ENCODE data around the gene ENOX1.

Gene ENOX1

DNA sequence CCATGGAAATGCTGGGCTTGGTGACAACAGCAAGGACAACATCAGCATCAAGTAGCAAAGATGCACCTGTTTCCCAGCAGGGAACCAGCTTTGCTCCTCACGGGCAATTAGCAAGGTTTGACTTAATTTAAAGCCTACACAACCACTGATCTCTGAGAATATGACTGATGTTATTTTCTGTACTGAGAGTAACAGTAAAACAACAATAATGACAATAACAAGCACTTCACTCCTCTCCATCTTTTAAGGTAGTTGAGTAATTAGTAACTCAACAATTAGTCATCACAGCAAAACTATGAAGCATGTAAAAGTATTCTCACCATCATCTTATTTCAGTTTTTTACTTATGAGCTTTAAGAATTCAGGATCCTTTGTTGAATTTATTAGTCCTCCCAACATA is 37.3 kb downstream of the ENOX1 start:
- no peak for TF ChIP-seq ZFX (IDR thresholded peaks at IDR 0.05; ENCODE audit: borderline replicate concordance)
- TF ChIP-seq, protein P1, sequence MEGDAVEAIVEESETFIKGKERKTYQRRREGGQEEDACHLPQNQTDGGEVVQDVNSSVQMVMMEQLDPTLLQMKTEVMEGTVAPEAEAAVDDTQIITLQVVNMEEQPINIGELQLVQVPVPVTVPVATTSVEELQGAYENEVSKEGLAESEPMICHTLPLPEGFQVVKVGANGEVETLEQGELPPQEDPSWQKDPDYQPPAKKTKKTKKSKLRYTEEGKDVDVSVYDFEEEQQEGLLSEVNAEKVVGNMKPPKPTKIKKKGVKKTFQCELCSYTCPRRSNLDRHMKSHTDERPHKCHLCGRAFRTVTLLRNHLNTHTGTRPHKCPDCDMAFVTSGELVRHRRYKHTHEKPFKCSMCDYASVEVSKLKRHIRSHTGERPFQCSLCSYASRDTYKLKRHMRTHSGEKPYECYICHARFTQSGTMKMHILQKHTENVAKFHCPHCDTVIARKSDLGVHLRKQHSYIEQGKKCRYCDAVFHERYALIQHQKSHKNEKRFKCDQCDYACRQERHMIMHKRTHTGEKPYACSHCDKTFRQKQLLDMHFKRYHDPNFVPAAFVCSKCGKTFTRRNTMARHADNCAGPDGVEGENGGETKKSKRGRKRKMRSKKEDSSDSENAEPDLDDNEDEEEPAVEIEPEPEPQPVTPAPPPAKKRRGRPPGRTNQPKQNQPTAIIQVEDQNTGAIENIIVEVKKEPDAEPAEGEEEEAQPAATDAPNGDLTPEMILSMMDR (IDR thresholded peaks at IDR 0.05) = no peak
- H3K27ac ChIP-seq = no peak overlapping the region

DNA sequence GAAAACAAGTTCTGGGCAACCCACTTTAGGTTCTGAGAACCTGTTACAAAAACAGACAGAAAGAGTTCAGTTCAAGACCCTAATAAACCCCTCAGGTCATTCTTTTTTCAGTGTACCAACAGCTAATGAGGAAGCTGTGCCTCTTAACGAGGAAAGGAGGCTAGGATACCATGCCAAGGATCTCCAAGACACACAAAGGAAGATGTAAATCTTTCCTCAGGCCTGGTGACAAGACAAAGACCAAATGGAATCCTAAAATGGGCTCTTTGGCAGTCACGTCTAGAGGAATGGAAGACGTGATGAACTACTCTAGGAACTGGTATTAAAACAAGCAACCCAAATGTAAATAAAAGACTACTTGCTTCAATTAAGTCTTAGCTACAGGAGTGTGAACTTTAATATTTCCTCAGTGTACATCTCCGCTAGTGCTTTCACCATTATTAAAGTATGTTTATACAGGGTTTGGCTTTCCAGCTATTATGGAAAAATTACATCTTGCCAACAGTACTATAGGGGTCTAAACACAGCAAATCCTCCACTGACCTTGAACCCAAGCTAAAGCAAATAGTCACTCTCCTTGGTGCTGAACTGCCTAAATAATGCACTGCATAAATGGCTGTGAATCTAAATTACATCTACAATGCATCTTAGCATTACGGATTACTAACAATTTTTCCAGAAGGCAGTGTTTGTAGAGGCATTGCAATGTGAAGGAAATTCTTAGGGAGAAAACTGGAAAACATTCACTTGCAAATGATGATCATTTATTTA is 42.3 kb downstream of the ENOX1 start:
- no peak overlapping the region for H3K27ac ChIP-seq
- TF ChIP-seq ZFX (IDR thresholded peaks at IDR 0.05; ENCODE audit: borderline replicate concordance) = no peak
- TF ChIP-seq, protein P1 (IDR thresholded peaks at IDR 0.05) = no peak

DNA sequence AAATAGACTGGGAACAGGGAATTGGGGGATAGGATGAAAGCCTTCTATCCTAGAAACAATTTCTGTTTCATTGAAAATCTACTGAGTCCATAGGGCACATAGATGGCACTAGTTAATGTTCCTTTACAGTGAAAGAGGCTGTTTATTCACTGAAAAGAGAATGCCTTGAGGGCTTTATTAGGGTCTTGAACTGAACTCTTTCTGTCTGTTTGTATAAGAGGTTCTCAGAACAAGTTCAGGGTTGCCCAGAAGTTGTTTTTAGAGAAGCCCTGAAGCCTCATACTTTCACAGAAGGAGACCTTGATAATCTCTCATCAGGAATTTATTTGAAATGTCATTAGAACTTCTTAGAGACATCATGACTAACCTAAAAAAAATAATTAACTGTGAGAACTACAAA is 43.9 kb downstream of the ENOX1 start:
- H3K27ac ChIP-seq = no peak overlapping the region
- TF ChIP-seq, protein P1 (IDR thresholded peaks at IDR 0.05) = no peak
- no peak for TF ChIP-seq ZFX (IDR thresholded peaks at IDR 0.05; ENCODE audit: borderline replicate concordance)

DNA sequence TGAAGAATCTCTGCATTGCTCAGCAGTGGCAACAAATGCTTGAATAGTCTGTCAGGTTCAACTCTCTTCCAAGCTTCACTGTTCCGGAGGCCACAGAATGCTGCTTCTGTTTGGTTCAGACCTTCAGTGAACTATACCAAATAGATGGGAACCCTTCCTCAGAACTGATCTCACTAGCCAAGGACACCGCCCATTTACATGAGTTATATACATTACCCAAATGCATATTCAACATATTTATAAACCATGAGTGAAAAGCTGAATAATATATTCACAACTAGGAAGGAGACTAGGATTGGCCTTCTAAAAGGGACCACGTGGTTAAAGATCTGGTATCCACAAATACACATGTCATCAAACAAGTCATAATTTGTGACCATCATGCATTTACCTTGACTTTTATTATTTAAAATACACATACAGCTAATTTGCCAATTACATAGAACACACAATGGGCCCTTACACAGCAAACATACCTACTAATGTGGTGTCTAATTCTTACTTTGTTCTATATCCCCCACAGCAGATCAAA is 49.3 kb downstream of the ENOX1 start:
- TF ChIP-seq, protein P1 (IDR thresholded peaks at IDR 0.05) = no peak
- TF ChIP-seq ZFX (IDR thresholded peaks at IDR 0.05; ENCODE audit: borderline replicate concordance) = no peak

DNA sequence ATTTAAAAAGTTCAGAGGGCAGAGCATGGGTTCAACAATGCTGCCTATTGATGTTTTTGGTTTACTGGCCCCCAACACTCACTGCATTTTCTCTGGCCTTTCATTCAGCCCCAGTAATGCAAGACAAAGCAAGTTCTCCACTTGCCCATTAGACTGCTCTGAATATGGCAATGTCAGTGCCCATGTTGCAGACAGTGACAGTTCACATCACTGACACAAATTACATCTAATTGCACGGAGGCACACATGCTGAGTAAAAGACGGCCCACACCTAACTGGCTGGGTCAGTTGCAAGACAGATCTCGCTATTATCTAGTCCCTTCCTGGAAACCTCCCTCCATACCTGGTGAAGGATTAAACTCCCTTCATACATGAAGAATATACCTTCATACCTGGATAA is 54.0 kb downstream of the ENOX1 start:
- H3K27ac ChIP-seq = no peak overlapping the region
- TF ChIP-seq ZFX (IDR thresholded peaks at IDR 0.05; ENCODE audit: borderline replicate concordance) = no peak

More for the DNA sequence above, 49.3 kb downstream of the ENOX1 start:
- H3K27ac ChIP-seq = no peak overlapping the region

DNA sequence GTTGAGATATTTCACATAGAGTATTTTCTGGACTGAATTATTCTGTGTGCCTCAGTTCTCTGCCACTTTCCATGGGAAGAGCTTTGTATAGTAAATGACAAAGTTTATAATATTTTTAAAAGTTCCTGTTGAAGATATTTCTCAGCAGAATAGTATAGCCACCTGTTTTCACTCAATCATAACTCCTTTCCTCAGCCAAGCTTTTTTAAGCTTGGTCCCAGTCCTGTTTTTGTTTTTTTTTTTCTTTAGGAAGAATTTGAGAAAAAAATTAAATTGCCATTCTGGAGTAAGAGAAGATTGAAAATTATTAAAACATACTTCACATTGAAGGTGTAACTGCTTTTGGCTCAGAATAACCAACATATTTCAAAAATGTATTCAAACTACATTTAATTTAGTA is 55.5 kb downstream of the ENOX1 start:
- H3K27ac ChIP-seq = no peak overlapping the region
- TF ChIP-seq ZFX (IDR thresholded peaks at IDR 0.05; ENCODE audit: borderline replicate concordance) = no peak
- TF ChIP-seq, protein P1 (IDR thresholded peaks at IDR 0.05) = no peak

DNA sequence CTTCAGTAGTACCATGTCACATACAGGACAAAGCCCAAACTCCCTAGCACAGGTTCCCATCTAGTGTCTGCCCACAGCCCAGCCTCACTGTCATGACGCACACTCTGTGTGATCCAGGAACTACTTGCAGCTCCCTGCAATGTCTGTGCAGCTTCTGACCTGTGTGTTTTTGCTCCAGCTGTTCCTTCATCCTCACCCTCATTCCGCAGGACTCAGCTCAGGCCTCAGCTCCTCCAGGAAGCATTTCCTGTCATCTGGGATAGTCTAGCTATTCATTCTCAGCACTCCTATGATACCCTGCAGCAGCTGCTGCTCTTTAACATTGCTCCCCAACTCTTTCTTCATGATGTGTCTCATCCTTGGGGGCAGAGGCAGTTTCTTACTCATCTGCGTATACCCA is 56.1 kb downstream of the ENOX1 start:
- no peak overlapping the region for H3K27ac ChIP-seq

More for the DNA sequence above, 56.1 kb downstream of the ENOX1 start:
- TF ChIP-seq, protein P1 (IDR thresholded peaks at IDR 0.05) = no peak
- TF ChIP-seq ZFX (IDR thresholded peaks at IDR 0.05; ENCODE audit: borderline replicate concordance) = no peak
